ENCODE measurements around the gene CNBD2. TPM values are rescaled to one million over a fixed set of nuclear protein-coding genes. Genes with fewer than 3 reads are reported as not detected.
A peak's percentile ranks its signal among the peaks of the same experiment; 100 is the strongest.

Gene CNBD2
- total and polyA plus RNA-seq, 10 of the 15 experiments (the other 5 are each of a cell fraction or from before 2014, with no cell fraction given): 0.86 to 7.4 (median 4.6) TPM

- 0 out of 2 replicates have a peak, but pooled peaks have one; percentile 19 for TF ChIP-seq GATAD2B (conservative IDR thresholded peaks at IDR 0.05; ENCODE audit: low read depth)
- peak; percentile 65 for TF ChIP-seq FOXK2 (IDR thresholded peaks at IDR 0.05)
- TF ChIP-seq RAD21 (IDR thresholded peaks at IDR 0.05; ENCODE audit: insufficient read depth, low read depth, low read length): peak; percentile 20; the same call in 1 of the 2 replicates
- TF ChIP-seq CEBPZ (IDR thresholded peaks at IDR 0.05; ENCODE audit: low read depth, low read length): no peak
- TF ChIP-seq ASH2L (IDR thresholded peaks at IDR 0.05; ENCODE audit: borderline replicate concordance, low read depth): no peak
- peak; percentile 82 for TF ChIP-seq NRF1 (conservative IDR thresholded peaks at IDR 0.05; ENCODE audit: low read depth, low read length)
- 0 out of 2 replicates have a peak, but pooled peaks have one; percentile 52 for TF ChIP-seq ZSCAN29 (IDR thresholded peaks at IDR 0.05)
- TF ChIP-seq, protein P1, sequence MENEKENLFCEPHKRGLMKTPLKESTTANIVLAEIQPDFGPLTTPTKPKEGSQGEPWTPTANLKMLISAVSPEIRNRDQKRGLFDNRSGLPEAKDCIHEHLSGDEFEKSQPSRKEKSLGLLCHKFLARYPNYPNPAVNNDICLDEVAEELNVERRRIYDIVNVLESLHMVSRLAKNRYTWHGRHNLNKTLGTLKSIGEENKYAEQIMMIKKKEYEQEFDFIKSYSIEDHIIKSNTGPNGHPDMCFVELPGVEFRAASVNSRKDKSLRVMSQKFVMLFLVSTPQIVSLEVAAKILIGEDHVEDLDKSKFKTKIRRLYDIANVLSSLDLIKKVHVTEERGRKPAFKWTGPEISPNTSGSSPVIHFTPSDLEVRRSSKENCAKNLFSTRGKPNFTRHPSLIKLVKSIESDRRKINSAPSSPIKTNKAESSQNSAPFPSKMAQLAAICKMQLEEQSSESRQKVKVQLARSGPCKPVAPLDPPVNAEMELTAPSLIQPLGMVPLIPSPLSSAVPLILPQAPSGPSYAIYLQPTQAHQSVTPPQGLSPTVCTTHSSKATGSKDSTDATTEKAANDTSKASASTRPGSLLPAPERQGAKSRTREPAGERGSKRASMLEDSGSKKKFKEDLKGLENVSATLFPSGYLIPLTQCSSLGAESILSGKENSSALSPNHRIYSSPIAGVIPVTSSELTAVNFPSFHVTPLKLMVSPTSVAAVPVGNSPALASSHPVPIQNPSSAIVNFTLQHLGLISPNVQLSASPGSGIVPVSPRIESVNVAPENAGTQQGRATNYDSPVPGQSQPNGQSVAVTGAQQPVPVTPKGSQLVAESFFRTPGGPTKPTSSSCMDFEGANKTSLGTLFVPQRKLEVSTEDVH (IDR thresholded peaks at IDR 0.05; ENCODE audit: low read depth, partially characterized antibody): peak; percentile 69
- no peak for TF ChIP-seq MTA2 (IDR thresholded peaks at IDR 0.05; ENCODE audit: low read depth)
- no peak for TF ChIP-seq SPI1 (IDR thresholded peaks at IDR 0.05; ENCODE audit: borderline replicate concordance, insufficient read depth, low read depth, low read length)
- peak in 1 of 2 experiments; percentile 52; a peak in 1 of 4 replicates for TF ChIP-seq EP300 (IDR thresholded peaks at IDR 0.05; ENCODE audit: borderline replicate concordance in 1 of 2, control insufficient read depth in 1 of 2, low read depth in 2 of 2, low read length in 2 of 2)
- peak; percentile 21; the same call in 1 of the 2 replicates for TF ChIP-seq ZNF384 (IDR thresholded peaks at IDR 0.05; ENCODE audit: borderline replicate concordance, low read depth, low read length)
- peak; percentile 71; the same call in 1 of the 2 replicates for TF ChIP-seq CBFB (IDR thresholded peaks at IDR 0.05; ENCODE audit: low read depth)
- peak; percentile 69 for TF ChIP-seq SIN3A (IDR thresholded peaks at IDR 0.05; ENCODE audit: low read depth, low read length)
- TF ChIP-seq ZNF274 (IDR thresholded peaks at IDR 0.05; ENCODE audit: insufficient read depth, insufficient read length): no peak
- no peak; the same call in 1 of the 2 replicates for TF ChIP-seq RB1 (IDR thresholded peaks at IDR 0.05; ENCODE audit: borderline replicate concordance)
- TF ChIP-seq, protein P2, sequence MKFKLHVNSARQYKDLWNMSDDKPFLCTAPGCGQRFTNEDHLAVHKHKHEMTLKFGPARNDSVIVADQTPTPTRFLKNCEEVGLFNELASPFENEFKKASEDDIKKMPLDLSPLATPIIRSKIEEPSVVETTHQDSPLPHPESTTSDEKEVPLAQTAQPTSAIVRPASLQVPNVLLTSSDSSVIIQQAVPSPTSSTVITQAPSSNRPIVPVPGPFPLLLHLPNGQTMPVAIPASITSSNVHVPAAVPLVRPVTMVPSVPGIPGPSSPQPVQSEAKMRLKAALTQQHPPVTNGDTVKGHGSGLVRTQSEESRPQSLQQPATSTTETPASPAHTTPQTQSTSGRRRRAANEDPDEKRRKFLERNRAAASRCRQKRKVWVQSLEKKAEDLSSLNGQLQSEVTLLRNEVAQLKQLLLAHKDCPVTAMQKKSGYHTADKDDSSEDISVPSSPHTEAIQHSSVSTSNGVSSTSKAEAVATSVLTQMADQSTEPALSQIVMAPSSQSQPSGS (IDR thresholded peaks at IDR 0.05; ENCODE audit: low read length): peak; percentile 20; the same call in 1 of the 2 replicates
- no peak for TF ChIP-seq BRCA1 (IDR thresholded peaks at IDR 0.05; ENCODE audit: low read depth, low read length)
- peak; percentile 81; the same call in 1 of the 2 replicates for TF ChIP-seq PML (IDR thresholded peaks at IDR 0.05; ENCODE audit: low read length)
- peak; percentile 89 for TF ChIP-seq MYC (IDR thresholded peaks at IDR 0.05; ENCODE audit: insufficient read depth, insufficient read length, insufficient replicate concordance, low read length, severe bottlenecking)
- no peak for TF ChIP-seq CBX3 (IDR thresholded peaks at IDR 0.05; ENCODE audit: borderline replicate concordance, low read depth)
Observed at GRCh38 chr20:35954200-35954906, 14.0 kb upstream of the CNBD2 start, which contains the start of gene SCAND1 (continued).

All from GM12878 (cell line).